Measurements from ENCODE around the gene PRSS27.
"Not testable (repeated sequence)": the region's sequence is repeated elsewhere in the genome, so short reads cannot be mapped to it uniquely, and the experiment has no call there.

The PRSS27 gene

DNA sequence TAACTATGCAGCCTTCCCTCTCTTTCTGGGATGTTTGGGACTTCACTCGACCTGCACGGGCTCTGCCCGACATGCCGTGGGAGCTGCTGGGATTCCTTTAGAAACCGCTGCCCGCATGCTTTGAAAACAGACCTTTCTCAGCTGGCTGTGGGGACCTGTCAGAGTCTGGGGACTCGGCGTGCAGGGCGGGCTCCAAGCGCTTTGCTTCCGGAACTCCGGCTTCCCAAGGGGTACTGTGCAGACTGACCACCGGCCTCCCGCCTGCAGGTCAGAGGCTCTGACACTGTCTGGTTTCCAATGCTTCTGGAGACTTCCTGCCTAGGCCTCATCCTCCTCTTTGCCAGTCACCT, 11.8 kb downstream of the PRSS27 start:
- DNase-seq (ENCODE audit: low spot score) = no peak

DNA sequence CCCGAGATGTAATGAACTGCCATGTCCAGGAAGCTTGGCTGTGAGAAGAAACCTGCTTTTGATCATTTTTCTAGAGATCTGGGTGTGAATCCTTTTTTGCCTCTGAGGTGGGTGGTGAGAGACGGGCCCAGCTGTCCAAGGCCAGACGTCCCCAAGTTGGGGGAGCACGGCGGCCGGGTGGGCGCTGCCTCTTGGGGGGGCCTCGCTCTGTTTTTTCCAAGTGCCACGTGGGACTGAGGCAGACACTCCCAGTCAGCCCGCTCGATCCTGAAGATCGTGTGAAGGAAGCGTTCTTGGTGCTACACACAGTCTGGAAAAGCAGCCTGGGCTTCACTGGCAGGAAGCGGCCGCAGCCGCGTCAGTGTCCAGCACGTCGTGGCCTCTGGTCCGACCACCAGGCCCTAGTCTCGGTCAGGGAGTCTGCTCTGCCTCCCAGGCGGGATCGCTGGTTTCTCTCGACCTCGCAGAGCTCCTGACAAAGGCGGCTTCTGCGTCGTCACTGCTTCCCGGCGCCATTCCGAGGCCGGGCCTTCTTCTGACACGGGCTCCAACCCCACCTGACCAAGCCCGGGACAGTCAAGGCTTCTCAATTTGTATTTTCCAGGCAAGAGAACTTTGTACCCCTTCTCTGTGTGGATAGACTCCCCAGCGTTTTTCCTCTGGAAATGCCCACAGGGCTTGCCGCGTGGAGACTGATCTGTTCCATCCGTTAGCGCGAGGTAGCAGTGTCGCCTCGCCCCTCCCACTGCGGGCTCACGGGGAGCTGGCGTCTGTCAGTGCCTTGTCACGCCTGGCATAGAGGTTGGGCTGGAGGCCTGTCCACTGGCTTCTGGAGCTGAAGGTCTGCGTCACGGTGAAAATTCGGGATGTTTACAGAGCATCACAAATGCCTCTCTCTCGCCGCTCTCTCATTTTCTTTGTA, 12.4 kb downstream of the PRSS27 start:
- DNase-seq (ENCODE audit: low spot score) = no peak

DNA sequence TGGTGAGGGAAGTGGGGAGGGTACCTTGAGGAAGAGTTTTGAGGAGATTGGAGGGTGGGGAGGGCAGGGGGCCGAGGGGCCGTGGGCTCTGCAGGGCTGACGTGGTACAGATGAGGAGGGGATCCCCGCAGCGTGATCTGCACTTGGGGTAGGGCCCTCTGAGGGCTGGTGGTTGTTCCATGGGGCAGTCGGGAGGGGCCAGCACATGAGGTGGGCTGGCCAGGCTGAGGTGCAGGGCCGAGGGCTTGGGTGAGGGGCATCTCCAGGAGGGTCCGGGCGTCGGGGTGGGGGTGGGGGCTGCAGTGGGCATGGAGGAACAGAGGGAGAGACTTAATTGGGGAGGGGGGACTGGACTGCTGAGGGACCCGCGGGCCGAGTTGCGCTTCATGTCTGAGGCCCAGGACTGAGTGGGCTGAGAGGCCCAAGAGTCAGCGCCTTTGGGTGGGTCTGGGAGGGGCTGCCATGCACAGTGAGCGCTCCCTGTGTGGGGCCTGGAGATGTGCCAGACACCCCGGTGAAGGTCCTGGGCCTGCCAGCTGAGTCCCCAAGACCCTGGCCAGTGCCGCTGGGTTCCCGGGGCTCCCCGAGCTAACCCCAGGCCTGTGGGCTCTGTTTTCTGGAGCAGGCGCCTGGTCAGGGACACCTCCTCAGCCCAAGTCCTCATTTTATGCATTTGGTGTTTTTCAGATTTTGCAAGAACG, 13.3 kb downstream of the PRSS27 start:
- no peak for DNase-seq (ENCODE audit: low spot score)

DNA sequence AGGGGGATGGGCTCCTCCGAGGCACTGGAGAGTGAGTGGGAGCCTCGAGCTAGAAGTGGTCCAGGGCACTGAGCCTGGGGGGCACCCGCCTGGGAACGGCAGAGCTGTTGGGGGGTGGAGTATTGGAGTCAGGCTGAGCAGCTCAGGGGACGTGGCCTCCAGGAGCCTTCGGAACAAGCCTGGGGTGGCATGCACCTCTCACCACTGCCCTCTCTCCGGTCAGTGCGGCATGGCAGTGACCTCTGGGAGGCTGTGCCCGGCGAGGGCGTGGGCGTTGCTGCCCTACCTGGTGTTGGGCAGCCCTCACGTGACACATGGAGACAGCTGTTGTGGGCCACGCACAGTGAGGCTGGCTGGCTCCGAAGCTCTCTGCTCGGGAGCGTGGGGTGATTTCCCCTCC, 13.9 kb downstream of the PRSS27 start:
- no peak for DNase-seq (ENCODE audit: low spot score)

DNA sequence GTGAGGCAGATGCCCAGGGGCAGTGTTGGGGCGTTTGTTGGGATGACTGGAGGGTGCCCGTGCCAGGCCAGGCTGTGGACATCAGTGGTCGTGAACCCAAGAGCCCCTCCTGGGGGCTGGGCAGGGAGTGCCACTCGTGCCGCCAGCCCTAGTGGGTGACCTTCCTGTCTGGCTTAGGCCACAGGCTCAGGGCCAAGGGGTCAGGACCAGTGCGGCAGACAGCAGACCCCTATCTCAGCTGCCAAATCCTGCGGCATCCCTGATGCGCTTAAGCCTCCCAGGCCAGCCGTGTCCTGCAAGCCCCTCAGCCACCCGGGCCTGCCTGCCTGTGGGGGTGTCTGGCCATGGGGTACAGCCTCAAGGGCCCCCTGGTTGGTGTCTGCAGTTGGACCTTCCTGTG, 14.7 kb downstream of the PRSS27 start:
- DNase-seq (ENCODE audit: low spot score) = no peak

DNA sequence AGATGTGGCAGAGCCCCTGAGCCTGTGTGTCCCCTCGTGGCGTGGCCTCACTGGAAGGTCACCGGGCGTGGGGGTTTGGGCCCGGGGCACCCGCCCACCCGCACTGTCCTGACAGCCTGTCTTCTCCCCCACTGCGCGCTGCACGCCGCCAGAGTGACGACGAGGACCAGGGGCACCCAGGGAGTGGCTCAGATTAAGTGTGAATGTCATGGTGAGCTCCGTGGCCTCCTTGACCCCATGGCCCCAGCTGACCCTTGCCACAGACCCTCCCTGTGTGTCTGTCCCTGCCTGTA, 15.1 kb downstream of the PRSS27 start:
- DNase-seq (ENCODE audit: low spot score) = no peak

DNA sequence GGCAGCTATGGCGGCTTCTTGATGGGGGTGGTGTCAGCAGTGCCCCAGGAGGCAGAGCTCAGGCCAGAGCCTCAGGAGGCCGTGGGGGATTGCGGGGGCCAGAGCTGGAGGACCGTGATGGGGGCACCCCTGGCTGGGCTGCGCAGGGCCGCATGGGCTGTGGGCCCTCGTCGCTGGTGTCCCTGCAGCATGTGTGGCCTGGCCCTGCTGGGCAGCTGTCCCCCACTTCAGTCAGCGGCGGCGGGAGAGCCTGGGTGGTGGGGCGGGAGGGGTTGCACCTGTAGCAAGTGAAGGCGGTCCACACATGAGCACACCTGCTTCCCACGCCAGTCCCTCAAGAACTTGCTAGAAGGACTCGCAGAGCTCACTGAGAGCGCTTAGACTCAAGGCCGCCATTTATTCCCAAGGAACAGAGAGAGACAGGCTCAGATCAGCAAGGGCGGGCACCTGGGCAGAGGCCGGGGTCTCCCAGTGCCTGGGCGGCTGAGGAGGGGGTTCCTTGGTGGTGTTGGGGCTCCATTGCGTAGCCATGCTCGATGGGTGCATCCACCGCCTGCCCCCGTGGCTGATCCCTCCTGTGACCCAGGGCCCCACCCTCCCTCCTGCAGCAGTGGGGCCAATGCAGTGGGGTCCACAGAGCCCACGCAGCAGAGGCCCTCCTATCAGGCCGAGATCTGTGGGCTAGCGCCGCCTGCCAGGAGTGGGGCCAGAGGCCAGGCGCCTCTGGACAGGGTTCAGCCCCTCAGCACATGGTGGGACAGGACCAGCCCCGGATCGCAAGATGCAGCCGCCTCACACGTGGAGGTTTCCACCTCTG, 15.7 kb downstream of the PRSS27 start:
- no peak for DNase-seq (ENCODE audit: low spot score)

DNA sequence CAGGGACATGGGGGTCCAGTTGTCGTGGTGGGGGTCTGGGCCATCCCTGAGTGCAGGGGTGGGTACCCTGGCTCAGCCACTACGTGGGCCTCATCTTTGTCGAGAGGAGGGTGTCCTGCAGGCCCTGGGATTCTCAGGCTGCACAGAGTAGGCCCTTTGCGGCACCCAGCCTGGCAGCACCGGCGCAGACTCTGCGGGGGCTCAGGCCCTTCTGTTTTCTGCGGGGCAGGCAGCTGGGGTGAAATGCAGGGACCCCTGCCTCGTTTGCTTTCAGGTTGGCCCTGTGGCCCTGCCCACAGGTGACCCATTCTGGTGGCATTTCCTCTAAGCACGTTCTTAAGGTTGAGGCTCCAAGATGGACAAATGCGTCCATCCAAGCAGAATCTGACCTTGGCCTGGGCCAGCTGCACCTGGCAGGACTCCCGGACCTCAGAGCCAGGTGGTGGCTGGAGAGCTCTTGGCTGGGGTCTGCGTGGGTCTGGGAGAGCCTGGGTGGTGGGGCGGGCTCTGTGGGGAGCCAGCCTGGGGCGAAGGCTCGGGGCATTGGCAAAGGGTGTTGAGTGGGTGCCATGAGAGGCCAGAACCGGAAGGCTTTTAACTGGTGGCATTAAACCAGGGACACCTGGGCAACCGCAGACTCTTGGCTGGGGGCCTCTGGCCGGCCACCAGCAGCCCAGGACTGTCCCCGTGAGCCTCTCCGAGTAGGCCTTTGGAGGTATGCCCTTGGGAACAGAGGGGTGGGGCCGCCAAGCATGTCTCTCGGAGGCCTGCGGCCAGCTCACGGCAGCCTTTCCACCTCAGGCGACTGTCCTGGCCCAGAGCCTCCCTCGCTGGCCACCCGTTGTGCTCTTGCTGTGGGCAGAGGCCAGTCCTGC, 16.9 kb downstream of the PRSS27 start:
- no peak for DNase-seq (ENCODE audit: low spot score)

DNA sequence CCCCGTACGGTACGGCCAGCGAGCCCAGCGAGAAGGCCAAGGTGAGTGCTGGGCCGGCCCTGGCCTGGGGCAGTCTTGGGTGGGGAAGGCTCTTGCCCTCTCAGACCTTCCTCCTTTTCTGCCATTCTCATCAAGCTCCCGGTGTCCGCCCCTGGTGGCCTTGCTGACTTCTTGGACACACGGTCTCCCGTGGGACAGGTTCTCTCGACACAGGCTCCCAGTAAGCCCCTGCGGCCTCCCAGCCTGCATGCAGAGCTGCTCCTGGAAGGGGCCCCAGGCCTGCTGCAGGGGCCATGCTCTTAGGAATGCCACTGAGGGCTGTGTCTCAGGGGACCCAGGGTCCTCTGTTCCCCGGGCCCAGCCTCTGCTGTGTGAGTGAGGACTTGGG, 17.6 kb downstream of the PRSS27 start:
- DNase-seq (ENCODE audit: low spot score) = no peak

DNA sequence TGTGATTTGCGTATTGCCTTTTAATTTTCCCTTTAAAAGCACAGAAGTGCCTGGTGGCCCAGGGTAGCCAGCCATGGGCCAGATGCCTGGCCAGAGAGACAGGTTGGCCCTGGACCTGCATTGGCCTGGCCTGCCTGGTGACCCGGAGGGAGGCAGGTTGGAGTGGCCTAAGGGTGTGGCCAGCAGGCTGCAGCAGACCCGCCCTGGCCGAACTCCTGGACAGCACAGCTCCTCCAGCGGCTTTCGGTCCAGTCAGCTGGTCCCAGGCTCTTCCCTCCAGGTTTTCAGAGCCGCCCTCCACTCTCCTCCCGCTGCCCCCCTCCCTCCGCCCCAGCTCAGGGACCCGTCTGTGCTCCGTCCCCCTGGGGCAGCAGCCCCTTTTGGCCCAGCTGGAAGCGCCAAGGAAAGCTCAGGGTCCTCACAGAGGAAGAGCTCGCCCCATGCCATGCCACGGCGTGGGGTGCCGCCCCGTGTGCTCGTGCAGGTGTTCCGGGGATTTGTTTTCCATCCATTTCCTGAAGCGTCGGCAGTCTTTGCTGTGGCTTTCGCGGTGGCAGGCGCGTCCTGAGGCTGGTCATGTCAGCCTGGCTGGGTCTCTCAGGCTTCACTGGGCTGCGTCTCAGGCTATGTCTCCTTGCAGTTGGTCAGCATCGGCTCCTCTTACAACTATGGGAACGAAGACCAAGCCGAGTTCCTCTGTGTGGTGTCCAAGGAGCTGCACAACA, 18.1 kb downstream of the PRSS27 start:
- no peak for DNase-seq (ENCODE audit: low spot score)

DNA sequence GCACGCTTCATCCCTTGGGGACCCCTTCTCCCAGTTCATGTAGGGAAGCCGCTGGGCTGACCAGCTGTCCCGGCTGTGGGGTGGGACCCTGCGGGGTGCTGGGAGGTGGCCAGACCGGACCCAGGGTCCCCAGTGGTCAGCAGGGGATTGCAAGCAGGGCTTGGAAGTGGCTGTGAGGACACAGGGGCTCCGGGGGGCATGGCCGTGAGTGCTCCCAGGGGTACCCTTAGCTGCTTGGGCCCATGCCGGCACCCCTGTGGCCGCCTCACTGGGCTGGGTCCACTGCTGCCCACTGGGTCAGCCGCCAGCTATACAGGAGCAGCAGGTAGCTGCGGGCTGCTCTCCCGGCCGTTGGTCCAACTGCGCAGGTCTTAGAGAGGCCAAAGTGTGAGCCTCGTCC, 18.8 kb downstream of the PRSS27 start:
- no peak for DNase-seq (ENCODE audit: low spot score)

DNA sequence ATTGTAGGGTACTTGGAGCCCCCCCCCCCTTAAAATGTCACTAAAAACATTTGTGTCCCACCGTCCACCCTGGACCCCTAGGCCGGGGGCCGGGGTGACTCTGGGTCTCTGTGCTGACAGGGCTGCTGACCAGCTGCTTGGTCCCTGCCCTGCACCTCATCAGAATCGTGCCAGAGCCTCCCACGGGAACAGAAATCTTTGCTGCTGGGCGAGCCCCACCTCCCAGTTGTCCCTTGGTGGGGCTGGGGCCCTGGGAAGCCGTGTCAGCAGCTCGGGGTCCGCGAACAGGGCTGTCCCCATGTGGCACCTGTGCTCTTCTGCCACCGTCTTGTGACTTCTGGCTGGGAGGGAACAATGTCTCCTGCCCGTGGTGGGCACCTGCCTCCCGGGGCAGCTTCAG, 19.2 kb downstream of the PRSS27 start:
- no peak for DNase-seq (ENCODE audit: low spot score)

DNA sequence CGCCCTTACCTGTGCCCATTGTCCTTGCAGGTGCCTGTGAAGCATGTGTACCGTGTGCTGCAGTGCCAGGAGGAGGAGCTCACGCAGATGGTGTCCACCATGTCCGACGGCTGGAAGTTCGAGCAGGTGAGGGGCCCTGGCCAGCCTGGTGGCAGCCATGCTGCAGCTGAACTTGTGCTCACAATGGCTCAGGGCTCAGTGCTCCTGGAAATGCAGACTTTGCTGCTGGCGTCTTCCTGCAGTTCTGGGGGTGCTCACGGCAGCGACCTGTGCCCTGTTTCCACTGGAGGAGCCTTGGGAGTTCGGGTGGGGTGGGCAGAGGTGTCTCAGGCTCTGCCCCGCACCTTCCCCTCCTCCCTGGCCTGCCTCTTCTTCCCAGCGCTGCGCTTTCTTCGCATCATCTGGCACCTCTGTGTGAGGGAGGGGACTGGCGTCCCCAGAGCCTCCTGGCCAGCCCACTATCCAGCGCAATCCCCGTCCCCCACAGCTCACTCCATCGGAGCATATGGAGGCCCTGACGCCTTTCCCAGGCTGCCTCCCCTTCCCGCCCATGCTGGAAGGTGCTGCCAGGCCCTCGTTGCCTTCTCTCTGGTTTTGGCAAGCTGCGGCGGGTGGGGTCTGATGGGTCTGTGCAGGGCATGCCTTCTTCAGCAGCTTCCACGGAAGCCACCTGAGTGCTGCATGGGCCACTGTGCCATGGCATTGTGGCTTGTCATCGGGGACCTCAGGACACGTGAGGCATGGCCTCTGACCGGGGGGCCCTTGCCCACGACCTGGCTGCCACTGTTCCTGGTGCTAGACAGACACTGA, 20.0 kb downstream of the PRSS27 start:
- no peak for DNase-seq (ENCODE audit: low spot score)

DNA sequence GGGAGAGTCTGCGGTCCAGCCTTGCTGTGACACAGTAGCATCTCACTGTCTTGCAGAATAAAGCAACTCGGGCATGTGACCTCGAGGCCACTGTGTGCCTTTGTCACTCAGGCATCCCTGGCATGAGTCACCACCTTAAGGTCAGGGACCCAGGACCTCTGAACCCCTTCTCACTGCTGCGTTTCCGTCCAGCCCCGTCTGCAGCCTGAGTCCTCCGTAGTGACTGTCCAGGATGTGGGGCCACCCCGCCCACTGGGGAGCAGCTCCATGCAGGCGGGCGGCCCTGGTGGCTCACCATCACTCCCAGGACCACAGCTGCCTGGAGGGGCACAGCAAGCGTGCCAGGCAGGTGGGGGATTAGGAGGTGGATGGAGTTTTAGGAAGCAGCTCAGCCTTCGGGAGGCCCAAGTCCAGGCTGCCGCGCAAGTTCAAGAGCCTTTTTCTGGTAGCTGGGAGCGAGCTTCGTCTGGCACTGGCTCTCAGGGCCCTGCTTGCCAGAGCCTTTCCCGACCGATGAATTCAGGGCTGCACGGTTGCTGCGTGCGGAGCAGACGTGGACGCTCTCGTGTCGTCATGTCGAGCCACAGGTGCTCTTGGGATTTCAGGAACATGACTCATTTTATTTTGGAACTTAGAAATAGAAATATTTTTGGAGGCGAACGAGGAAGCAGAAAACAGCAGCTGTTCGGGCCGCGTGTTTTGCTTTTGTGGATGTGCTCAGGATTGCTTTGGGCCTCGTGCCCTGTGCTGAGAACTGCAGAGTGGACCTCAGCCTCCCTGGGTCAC, 20.9 kb downstream of the PRSS27 start:
- DNase-seq (ENCODE audit: low spot score) = no peak

DNA sequence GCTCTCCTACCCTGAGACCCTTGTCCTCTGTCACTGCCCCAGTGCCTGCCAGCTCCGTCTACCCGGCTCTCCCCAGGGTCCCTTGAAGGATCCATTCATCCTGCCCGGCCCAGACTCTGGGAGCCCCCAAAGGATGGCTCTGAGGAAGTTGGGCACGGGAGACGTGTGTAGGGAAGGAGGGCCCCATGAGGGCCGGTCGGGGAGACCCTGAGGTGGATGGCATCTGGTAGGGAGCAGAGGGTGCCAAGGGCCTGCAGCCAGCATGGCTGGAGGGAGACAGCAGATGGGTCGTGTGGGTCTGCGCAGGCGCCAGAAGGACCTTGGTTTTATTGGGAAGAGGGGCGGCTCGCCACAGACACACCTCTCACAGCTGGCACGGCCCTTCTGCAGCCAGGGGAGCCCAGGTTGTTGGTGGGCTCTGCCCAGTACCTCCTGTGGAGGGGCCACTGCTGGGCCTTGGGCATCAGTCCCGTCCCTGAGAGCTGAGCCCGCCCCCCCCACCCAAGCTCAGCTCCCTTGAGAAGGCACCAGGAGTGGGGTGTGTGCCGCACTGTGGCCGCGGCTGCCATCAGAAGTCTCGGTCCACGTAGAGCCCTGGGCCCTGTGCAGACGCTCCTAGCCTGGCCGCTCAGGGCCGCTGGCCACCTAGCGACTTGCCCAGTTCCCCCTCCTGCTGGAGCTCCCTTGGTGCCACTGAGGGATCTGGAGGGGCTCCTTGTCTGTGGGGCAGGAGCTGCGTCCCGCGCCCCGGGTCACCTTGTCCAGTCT, 21.7 kb downstream of the PRSS27 start:
- DNase-seq (ENCODE audit: low spot score) = no peak

DNA sequence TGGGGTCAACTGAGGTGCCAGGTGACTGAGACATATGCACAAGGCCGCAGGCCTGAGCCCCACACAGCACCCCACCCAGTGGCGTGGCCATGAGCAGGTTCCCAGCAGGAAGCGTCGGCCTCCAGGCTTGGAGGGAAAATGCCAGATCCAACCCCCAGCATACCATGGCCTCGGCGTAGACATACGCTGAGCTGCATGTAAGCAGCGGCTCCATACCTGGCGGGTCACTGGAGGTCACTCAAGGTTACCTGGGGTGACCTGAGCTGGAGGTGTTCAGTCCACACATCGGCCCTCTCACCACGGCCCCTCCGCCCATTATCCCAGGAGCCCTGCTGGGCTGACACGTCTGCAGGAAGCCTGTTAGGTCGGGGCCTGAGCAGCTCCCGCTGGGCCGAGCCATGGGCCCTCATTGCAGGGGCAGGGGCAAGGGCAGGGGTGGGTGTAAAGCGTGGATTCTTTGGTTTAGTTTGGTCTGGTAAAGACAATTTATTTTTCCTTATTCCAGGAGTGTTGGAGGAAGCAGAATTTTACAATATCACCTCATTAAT, 22.5 kb downstream of the PRSS27 start:
- DNase-seq (ENCODE audit: low spot score) = no peak

DNA sequence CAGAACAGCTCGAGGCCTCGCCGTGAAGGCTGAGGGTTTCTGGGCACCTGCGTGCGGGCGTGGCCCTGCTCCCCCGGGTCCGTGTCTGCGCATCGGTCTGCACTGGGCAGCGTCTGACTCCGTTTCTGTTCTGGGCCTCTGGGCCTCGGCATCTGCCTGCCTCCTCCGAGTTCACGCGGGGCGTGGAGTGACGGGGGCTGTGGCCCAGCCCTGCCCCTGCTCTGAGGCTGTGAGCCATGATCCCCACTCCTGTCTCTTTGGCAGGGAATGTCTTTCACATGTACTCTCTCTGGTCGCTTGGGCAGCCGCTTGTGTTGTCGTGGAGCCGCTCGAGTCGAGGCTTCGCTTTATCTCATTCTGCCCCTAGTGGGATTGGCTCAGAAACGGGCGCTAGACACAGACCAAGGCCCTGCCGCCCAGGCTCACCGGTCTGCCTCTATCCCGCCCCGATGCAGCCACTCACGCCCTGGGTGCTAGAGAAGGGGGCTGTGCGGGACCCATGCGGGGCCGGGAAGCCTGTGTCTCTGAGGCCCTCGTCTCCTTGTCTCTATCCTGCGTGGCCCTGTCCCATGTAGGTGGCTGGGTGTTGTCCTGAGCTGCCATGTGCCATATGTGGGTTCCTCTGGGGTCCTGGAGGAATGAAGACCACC, 23.3 kb downstream of the PRSS27 start:
- DNase-seq (ENCODE audit: low spot score) = not testable (repeated sequence)
